ENCODE results near the gene ZNF785. TPM values are rescaled to one million over a fixed set of nuclear protein-coding genes. Genes with fewer than 3 reads are reported as not detected.

ZNF785 gene
- total and polyA plus RNA-seq, 7 donors = 0.92 to 19.9 (median 7.8) TPM

GRCh38 chr16:30603945-30604315 lies 18.4 kb upstream of the ZNF785 start:
- DNase-seq = no peak
- Histone ChIP-seq H3K4me1 (peaks cover 0 to 19% (median 11%) of the 10 kb centered on the region in 4 donors), H3K36me3 (peaks cover 5 to 62% (median 21%) of the 10 kb centered on the region in 4 donors), H3K27me3 (no peaks in the 10 kb centered on the region), H3K4me3 (no peak overlapping the region), H3K27ac (no peak overlapping the region), H3K9me3 (no peaks in the 10 kb centered on the region)
- TF ChIP-seq POLR2A (IDR thresholded peaks at IDR 0.05) = no peak
- no peak for TF ChIP-seq EP300 (IDR thresholded peaks at IDR 0.05)
- TF ChIP-seq, protein P1, sequence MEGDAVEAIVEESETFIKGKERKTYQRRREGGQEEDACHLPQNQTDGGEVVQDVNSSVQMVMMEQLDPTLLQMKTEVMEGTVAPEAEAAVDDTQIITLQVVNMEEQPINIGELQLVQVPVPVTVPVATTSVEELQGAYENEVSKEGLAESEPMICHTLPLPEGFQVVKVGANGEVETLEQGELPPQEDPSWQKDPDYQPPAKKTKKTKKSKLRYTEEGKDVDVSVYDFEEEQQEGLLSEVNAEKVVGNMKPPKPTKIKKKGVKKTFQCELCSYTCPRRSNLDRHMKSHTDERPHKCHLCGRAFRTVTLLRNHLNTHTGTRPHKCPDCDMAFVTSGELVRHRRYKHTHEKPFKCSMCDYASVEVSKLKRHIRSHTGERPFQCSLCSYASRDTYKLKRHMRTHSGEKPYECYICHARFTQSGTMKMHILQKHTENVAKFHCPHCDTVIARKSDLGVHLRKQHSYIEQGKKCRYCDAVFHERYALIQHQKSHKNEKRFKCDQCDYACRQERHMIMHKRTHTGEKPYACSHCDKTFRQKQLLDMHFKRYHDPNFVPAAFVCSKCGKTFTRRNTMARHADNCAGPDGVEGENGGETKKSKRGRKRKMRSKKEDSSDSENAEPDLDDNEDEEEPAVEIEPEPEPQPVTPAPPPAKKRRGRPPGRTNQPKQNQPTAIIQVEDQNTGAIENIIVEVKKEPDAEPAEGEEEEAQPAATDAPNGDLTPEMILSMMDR (IDR thresholded peaks at IDR 0.05) = no peak
- no peak for TF ChIP-seq POLR2AphosphoS5 (IDR thresholded peaks at IDR 0.05)
- 76 to 85% methylated on average over 7 of the region's 7 CpGs for WGBS, 2 donors
- intact Hi-C loops (cut with DNase I) = no loop called here

GRCh38 chr16:30602616-30603277 lies 17.2 kb upstream of the ZNF785 start:
- peaks cover 0 to 9% (median 4%) of the 10 kb centered on the region in 4 donors for H3K4me1 ChIP-seq
- TF ChIP-seq POLR2AphosphoS5 (IDR thresholded peaks at IDR 0.05) (no peak), EP300 (IDR thresholded peaks at IDR 0.05) (no peak), POLR2A (IDR thresholded peaks at IDR 0.05) (no peak)
- TF ChIP-seq, protein P1 (IDR thresholded peaks at IDR 0.05) = no peak
- 75 to 80% methylated on average over 4 of the region's 4 CpGs for WGBS, 2 donors
- H3K27me3 ChIP-seq = no peaks in the 10 kb centered on the region
- no peak overlapping the region for H3K4me3 ChIP-seq
- DNase-seq = no peak
- no peaks in the 10 kb centered on the region for H3K9me3 ChIP-seq
- H3K36me3 ChIP-seq = peaks cover 5 to 51% (median 21%) of the 10 kb centered on the region in 4 donors
- intact Hi-C loops (cut with DNase I) = no loop called here
- peak overlapping the region in 2 of 4 donors; percentile 22 to 35 for H3K27ac ChIP-seq

DNA sequence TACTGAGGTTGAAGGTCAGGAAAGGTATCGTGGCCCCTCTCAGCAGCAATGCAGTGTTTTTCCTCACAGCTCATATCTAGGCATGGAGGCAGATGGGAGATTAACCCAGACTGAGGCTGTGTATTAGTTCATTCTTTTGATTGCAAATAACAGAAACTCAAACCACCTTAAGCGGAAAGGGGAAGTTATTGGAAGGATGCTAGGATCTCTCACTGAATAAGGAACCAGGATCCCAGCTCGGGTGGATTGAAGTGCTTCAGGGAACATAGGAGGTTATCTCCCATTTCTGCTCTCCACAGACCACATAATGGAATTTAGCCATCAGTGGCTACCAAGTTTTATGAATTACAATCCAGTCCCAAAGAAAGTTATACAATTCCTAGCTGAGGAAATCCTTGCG lies 16.5 kb upstream of the ZNF785 start:
- no peaks in the 10 kb centered on the region for H3K9me3 ChIP-seq
- 77 to 87% methylated on average over 4 of the region's 4 CpGs for WGBS, 2 donors
- H3K27me3 ChIP-seq = no peaks in the 10 kb centered on the region
- H3K4me3 ChIP-seq = no peak overlapping the region
- TF ChIP-seq EP300 (IDR thresholded peaks at IDR 0.05) (no peak), POLR2A (IDR thresholded peaks at IDR 0.05) (no peak), POLR2AphosphoS5 (IDR thresholded peaks at IDR 0.05) (no peak)
- TF ChIP-seq, protein P1 (IDR thresholded peaks at IDR 0.05) = no peak
- no peak for DNase-seq
- intact Hi-C loops (cut with DNase I) = no loop called here
- H3K36me3 ChIP-seq = peaks cover 5 to 44% (median 21%) of the 10 kb centered on the region in 4 donors
- H3K27ac ChIP-seq = peak overlapping the region in 2 of 4 donors; percentile 16 to 35
- peaks cover 0 to 9% (median 4%) of the 10 kb centered on the region in 4 donors for H3K4me1 ChIP-seq

GRCh38 chr16:30600929-30601328 lies 15.4 kb upstream of the ZNF785 start:
- no peaks in the 10 kb centered on the region for H3K27me3 ChIP-seq
- H3K4me1 ChIP-seq = peaks cover 0 to 9% (median 4%) of the 10 kb centered on the region in 4 donors
- H3K36me3 ChIP-seq = peaks cover 5 to 33% (median 19%) of the 10 kb centered on the region in 4 donors
- intact Hi-C loops (cut with DNase I) = no loop called here
- no peak overlapping the region for H3K27ac ChIP-seq
- WGBS, 2 donors = 89 to 92% methylated on average over 2 of the region's 2 CpGs
- no peak overlapping the region for H3K4me3 ChIP-seq
- TF ChIP-seq EP300 (IDR thresholded peaks at IDR 0.05) = no peak
- TF ChIP-seq, protein P1 (IDR thresholded peaks at IDR 0.05) = no peak
- TF ChIP-seq POLR2A (IDR thresholded peaks at IDR 0.05) = no peak
- no peak for TF ChIP-seq POLR2AphosphoS5 (IDR thresholded peaks at IDR 0.05)
- H3K9me3 ChIP-seq = no peaks in the 10 kb centered on the region
- DNase-seq = no peak
